RWPE2 (cell line): ENCODE data around the gene TMEM42.

Experiments used
- ATAC-seq: fragments of 200-7000 bp; cut with Tn5 transposase; 3 replicates; pipeline ENCODE4 v1.9.1; 2021; ENCODE audit warnings: low read depth
- DNase-seq: peaks from one replicate; pipeline ENCODE4 v3.0.0-alpha.2; 2020; ENCODE audit warnings: low spot score
- H3K27ac ChIP-seq: fragments of 450-650 bp; 2 replicates; pipeline ENCODE4 v1.5.1; 2017; ENCODE audit warnings: mild to moderate bottlenecking; ENCODE audit not compliant: poor library complexity, severe bottlenecking
- H3K27me3 ChIP-seq: fragments of 250-450 bp; sonication (Bioruptor Pico); 2 replicates; pipeline ENCODE4 v1.5.1; 2021; ENCODE audit warnings: mild to moderate bottlenecking, moderate library complexity; ENCODE audit not compliant: insufficient read depth, poor library complexity, severe bottlenecking
- H3K36me3 ChIP-seq: fragments of 250-450 bp; sonication (Bioruptor Pico); 2 replicates; pipeline ENCODE4 v1.5.1; 2020; ENCODE audit warnings: low read depth, mild to moderate bottlenecking, moderate library complexity
- H3K4me1 ChIP-seq: fragments of 250-450 bp; sonication (Bioruptor Pico); 2 replicates; pipeline ENCODE4 v1.5.1; 2021; ENCODE audit warnings: mild to moderate bottlenecking, moderate library complexity; ENCODE audit not compliant: insufficient read depth, poor library complexity, severe bottlenecking
- H3K4me3 ChIP-seq: fragments of 250-450 bp; sonication (Bioruptor Pico); 2 replicates; pipeline ENCODE4 v1.5.1; 2021; ENCODE audit warnings: mild to moderate bottlenecking, moderate library complexity; ENCODE audit not compliant: severe bottlenecking
- H3K9me3 ChIP-seq: fragments of 250-450 bp; sonication (Bioruptor Pico); 2 replicates; pipeline ENCODE4 v1.5.1; 2021; ENCODE audit warnings: mild to moderate bottlenecking, moderate library complexity; ENCODE audit not compliant: severe bottlenecking
- CTCF ChIP-seq: fragments of 450-650 bp; IDR thresholded peaks from one replicate; pipeline ENCODE4 v1.5.1; 2017; ENCODE audit warnings: mild to moderate bottlenecking, moderate library complexity; ENCODE audit not compliant: poor library complexity, severe bottlenecking

TMEM42 gene

GRCh38 chr3:44909063-44909462 lies 47.4 kb downstream of the TMEM42 start:
- no peak for TF ChIP-seq CTCF
- Histone ChIP-seq H3K27me3 (no peaks in the 10 kb centered on the region), H3K27ac (no peak overlapping the region), H3K9me3 (no peaks in the 10 kb centered on the region), H3K4me1 (peaks cover 14% of the 10 kb centered on the region), H3K36me3 (no peaks in the 10 kb centered on the region), H3K4me3 (no peak overlapping the region)
- ATAC-seq (no peak), DNase-seq (no peak)

- Histone ChIP-seq H3K27me3 (no peaks in the 10 kb centered on the region), H3K36me3 (no peaks in the 10 kb centered on the region), H3K4me3 (no peak overlapping the region), H3K9me3 (no peaks in the 10 kb centered on the region), H3K27ac (no peak overlapping the region), H3K4me1 (peaks cover 14% of the 10 kb centered on the region)
- DNase-seq (no peak), ATAC-seq (no peak)
- TF ChIP-seq CTCF: no peak
Observed at GRCh38 chr3:44910693-44911092, 49.0 kb downstream of the TMEM42 start.

DNA sequence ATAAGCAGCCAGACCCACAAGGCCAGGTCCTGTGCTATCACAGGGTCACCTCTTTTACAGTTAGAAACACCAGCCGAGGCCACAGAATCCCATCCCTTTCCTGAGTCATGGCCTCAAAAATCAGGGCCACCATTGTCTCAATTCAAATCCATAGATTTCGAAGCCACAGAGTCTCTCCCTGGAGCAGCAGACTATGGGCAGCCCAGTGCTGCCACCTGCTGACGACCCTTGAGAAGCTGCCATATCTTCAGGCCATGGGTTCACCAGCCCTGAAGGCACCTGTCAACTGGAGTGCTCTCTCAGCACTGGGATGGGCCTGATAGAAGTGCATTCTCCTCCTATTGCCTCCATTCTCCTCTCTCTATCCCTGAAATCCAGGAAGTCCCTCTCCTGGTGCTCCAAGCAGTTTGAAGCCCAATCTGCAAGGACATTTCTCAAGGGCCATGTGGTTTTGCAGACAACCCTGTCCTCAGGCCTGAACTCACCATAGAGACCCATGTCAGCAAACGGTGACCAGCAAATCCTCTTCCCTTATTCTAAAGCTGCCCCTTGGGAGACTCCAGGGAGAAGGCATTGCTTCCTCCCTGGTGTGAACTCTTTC lies 52.3 kb downstream of the TMEM42 start:
- Histone ChIP-seq H3K9me3 (no peaks in the 10 kb centered on the region), H3K36me3 (no peaks in the 10 kb centered on the region), H3K27ac (peak overlapping the region; percentile 15), H3K4me1 (peaks cover 5% of the 10 kb centered on the region), H3K4me3 (no peak overlapping the region), H3K27me3 (no peaks in the 10 kb centered on the region)
- TF ChIP-seq CTCF: peak; percentile 84
- ATAC-seq: peak; percentile 65
- DNase-seq: no peak

DNA sequence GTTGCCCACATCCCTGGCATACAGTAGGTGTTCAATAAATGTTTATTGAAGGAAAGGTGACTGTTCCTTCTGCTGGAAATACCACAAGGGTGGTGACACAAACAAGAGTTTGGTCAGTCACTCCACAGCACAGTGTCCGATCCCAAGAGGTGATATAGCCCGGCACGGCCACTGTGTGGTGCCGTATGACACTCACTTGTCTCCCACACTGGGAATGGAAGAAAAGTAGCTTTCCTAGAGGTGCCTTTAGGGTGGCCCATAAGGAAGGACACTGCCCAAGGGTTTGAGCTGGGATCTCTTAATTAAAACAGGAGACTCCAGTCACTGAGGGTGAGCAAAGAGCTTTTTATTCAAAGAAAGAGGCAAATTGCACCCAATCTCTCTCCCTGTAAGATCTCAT lies 53.2 kb downstream of the TMEM42 start:
- 0 out of 2 replicates have a peak, but pooled peaks cover 2% of the 10 kb centered on the region for H3K36me3 ChIP-seq
- peak; percentile 35 for TF ChIP-seq CTCF
- H3K27ac ChIP-seq: no peak overlapping the region
- H3K9me3 ChIP-seq: no peaks in the 10 kb centered on the region
- H3K4me1 ChIP-seq: peaks cover 5% of the 10 kb centered on the region
- no peak for DNase-seq
- H3K4me3 ChIP-seq: no peak overlapping the region
- no peaks in the 10 kb centered on the region for H3K27me3 ChIP-seq
- peak; percentile 75 for ATAC-seq
